Activated T-cell treated with anti-CD3 and anti-CD28 coated beads, Interleukin-2, amount 50 U/mL, for 72 hours (primary cell): ENCODE measurements around the gene CREB3L2. TPM values are rescaled to one million over a fixed set of nuclear protein-coding genes. Genes with fewer than 3 reads are reported as not detected.

Experiments used
- ATAC-seq, 2 donors: fragments of 150-1000 bp; cut with Tn5 transposase; replicated peaks in 1 of 2; 2 replicates each; pipeline ENCODE4 v1.10.0; 2021; ENCODE audit warnings: moderate library complexity in 2 of 2, mild to moderate bottlenecking in 1 of 2
- DNase-seq, 2 donors: peaks; one replicate each; pipeline ENCODE4 v3.0.0; 2021 to 2022; ENCODE audit warnings: mixed read lengths in 1 of 2
- H3K27ac Mint-ChIP-seq: one replicate; pipeline ENCODE4 v1.8.0; 2022; ENCODE audit warnings: mild to moderate bottlenecking, moderate library complexity, mixed read lengths
- H3K27me3 Mint-ChIP-seq: one replicate; pipeline ENCODE4 v1.8.0; 2022; ENCODE audit warnings: low read depth, mixed read lengths
- H3K36me3 Mint-ChIP-seq, 2 donors: one replicate each; pipeline ENCODE4 v1.8.0; 2022; ENCODE audit warnings: mixed read lengths in 2 of 2, mild to moderate bottlenecking in 1 of 2; ENCODE audit not compliant: insufficient read depth in 2 of 2
- H3K4me1 Mint-ChIP-seq: one replicate; pipeline ENCODE4 v1.8.0; 2022; ENCODE audit warnings: low read depth, mixed read lengths
- H3K4me3 Mint-ChIP-seq, 2 donors: one replicate each; pipeline ENCODE4 v1.8.0; 2022; ENCODE audit warnings: mild to moderate bottlenecking in 2 of 2, mixed read lengths in 2 of 2, moderate library complexity in 2 of 2
- H3K9me3 Mint-ChIP-seq, 2 donors: one replicate each; pipeline ENCODE4 v1.8.0; 2022; ENCODE audit warnings: mixed read lengths in 2 of 2
- total RNA-seq, 2 donors: library from RNA; stranded (reverse); gene quantifications; one replicate each; pipeline ENCODE4 v1.2.3, GENCODE V29; 2022

CREB3L2 gene
- total RNA-seq, 2 donors from 2014 or later = 49.4 to 55.1 TPM

GRCh38 chr7:137898839-137899721 is 102.8 kb downstream of the CREB3L2 start:
- Mint-ChIP-seq H3K27me3 (no peaks in the 10 kb centered on the region), H3K36me3 (peaks cover 8 to 12% of the 10 kb centered on the region in 2 donors), H3K4me1 (peaks cover 56% of the 10 kb centered on the region), H3K9me3 (no peaks in the 10 kb centered on the region), H3K4me3 (peak overlapping the region; percentile 56 to 59), H3K27ac (peak overlapping the region; percentile 91)
- DNase-seq (peak; percentile 88), ATAC-seq (peak; percentile 53 to 61)

- H3K4me3 Mint-ChIP-seq = peak overlapping the region; percentile 65 to 73
- peak overlapping the region; percentile 96 for H3K27ac Mint-ChIP-seq
- peak; percentile 85 for ATAC-seq
- H3K9me3 Mint-ChIP-seq = no peaks in the 10 kb centered on the region
- peaks cover 66% of the 10 kb centered on the region for H3K4me1 Mint-ChIP-seq
- peak; percentile 69 to 82 for DNase-seq
- peaks cover 9 to 13% of the 10 kb centered on the region in 2 donors for H3K36me3 Mint-ChIP-seq
- H3K27me3 Mint-ChIP-seq = no peaks in the 10 kb centered on the region
Measured at GRCh38 chr7:137895301-137896221, 106.3 kb downstream of the CREB3L2 start.

- Mint-ChIP-seq H3K27ac (peak overlapping the region; percentile 27), H3K36me3 (peaks cover 9 to 10% of the 10 kb centered on the region in 2 donors), H3K4me1 (peaks cover 77% of the 10 kb centered on the region), H3K27me3 (no peaks in the 10 kb centered on the region), H3K9me3 (no peaks in the 10 kb centered on the region), H3K4me3 (no peak overlapping the region)
- no peak for DNase-seq
- no peak for ATAC-seq
Measured at GRCh38 chr7:137893143-137893742, 108.6 kb downstream of the CREB3L2 start.

- no peak overlapping the region for H3K4me3 Mint-ChIP-seq
- peaks cover 3 to 5% of the 10 kb centered on the region in 2 donors for H3K36me3 Mint-ChIP-seq
- DNase-seq (no peak), ATAC-seq (no peak)
- H3K27ac Mint-ChIP-seq = peak overlapping the region; percentile 7
- no peaks in the 10 kb centered on the region for H3K27me3 Mint-ChIP-seq
- H3K9me3 Mint-ChIP-seq = no peaks in the 10 kb centered on the region
- H3K4me1 Mint-ChIP-seq = peaks cover 78% of the 10 kb centered on the region
Measured at GRCh38 chr7:137891016-137891655, 110.8 kb downstream of the CREB3L2 start.

- Mint-ChIP-seq H3K9me3 (no peaks in the 10 kb centered on the region), H3K36me3 (peaks cover 3 to 5% of the 10 kb centered on the region in 2 donors), H3K27ac (peak overlapping the region; percentile 7), H3K4me1 (peaks cover 75% of the 10 kb centered on the region), H3K4me3 (peak overlapping the region; percentile 7 to 54), H3K27me3 (no peaks in the 10 kb centered on the region)
- ATAC-seq (peak; percentile 78 to 82), DNase-seq (peak; percentile 43 to 53)
Measured at GRCh38 chr7:137890449-137890921, 111.4 kb downstream of the CREB3L2 start.

- Mint-ChIP-seq H3K4me3 (no peak overlapping the region), H3K27me3 (no peaks in the 10 kb centered on the region), H3K4me1 (peaks cover 53% of the 10 kb centered on the region), H3K36me3 (peaks cover 3 to 11% of the 10 kb centered on the region in 2 donors), H3K9me3 (no peaks in the 10 kb centered on the region), H3K27ac (no peak overlapping the region)
- ATAC-seq = no peak
- no peak for DNase-seq
Measured at GRCh38 chr7:137888241-137888640, 113.6 kb downstream of the CREB3L2 start.

- Mint-ChIP-seq H3K9me3 (no peaks in the 10 kb centered on the region), H3K36me3 (peaks cover 2 to 9% of the 10 kb centered on the region in 2 donors), H3K27me3 (no peaks in the 10 kb centered on the region), H3K4me1 (peaks cover 63% of the 10 kb centered on the region), H3K4me3 (no peak overlapping the region), H3K27ac (no peak overlapping the region)
- DNase-seq (no peak), ATAC-seq (no peak)
Measured at GRCh38 chr7:137886746-137887145, 115.1 kb downstream of the CREB3L2 start.

GRCh38 chr7:137886281-137886680 is 115.6 kb downstream of the CREB3L2 start:
- Mint-ChIP-seq H3K4me3 (no peak overlapping the region), H3K27ac (peak overlapping the region; percentile 2), H3K9me3 (no peaks in the 10 kb centered on the region), H3K27me3 (no peaks in the 10 kb centered on the region), H3K36me3 (peaks cover 2 to 8% of the 10 kb centered on the region in 2 donors), H3K4me1 (peaks cover 68% of the 10 kb centered on the region)
- no peak for DNase-seq
- ATAC-seq = no peak

GRCh38 chr7:137885678-137886077 is 116.2 kb downstream of the CREB3L2 start:
- Mint-ChIP-seq H3K4me3 (no peak overlapping the region), H3K36me3 (peaks cover 2 to 9% of the 10 kb centered on the region in 2 donors), H3K4me1 (peaks cover 66% of the 10 kb centered on the region), H3K27me3 (no peaks in the 10 kb centered on the region), H3K9me3 (no peaks in the 10 kb centered on the region), H3K27ac (no peak overlapping the region)
- ATAC-seq (no peak), DNase-seq (no peak)

GRCh38 chr7:137882806-137883205 is 119.1 kb downstream of the CREB3L2 start:
- H3K36me3 Mint-ChIP-seq = peaks cover 12 to 16% of the 10 kb centered on the region in 2 donors

GRCh38 chr7:137882261-137882668 is 119.6 kb downstream of the CREB3L2 start:
- Mint-ChIP-seq H3K27ac (no peak overlapping the region), H3K4me3 (peak overlapping the region in 1 of 2 donors; percentile 25)
- ATAC-seq = peak; percentile 97 to 98

More at GRCh38 chr7:137882806-137883205, 119.1 kb downstream of the CREB3L2 start:
- DNase-seq = no peak
- Mint-ChIP-seq H3K4me3 (no peak overlapping the region), H3K27ac (no peak overlapping the region), H3K9me3 (no peaks in the 10 kb centered on the region), H3K27me3 (no peaks in the 10 kb centered on the region), H3K4me1 (peaks cover 62% of the 10 kb centered on the region)
- ATAC-seq = no peak

GRCh38 chr7:137881607-137882260 is 120.2 kb downstream of the CREB3L2 start:
- no peak overlapping the region for H3K27ac Mint-ChIP-seq
- DNase-seq (no peak), ATAC-seq (peak; percentile 36 to 44)
- H3K4me1 Mint-ChIP-seq = peaks cover 54% of the 10 kb centered on the region
- no peaks in the 10 kb centered on the region for H3K27me3 Mint-ChIP-seq
- H3K9me3 Mint-ChIP-seq = no peaks in the 10 kb centered on the region
- H3K36me3 Mint-ChIP-seq = peaks cover 12 to 16% of the 10 kb centered on the region in 2 donors
- peak overlapping the region in 1 of 2 donors; percentile 25 for H3K4me3 Mint-ChIP-seq

More at GRCh38 chr7:137882261-137882668, 119.6 kb downstream of the CREB3L2 start:
- Mint-ChIP-seq H3K27me3 (no peaks in the 10 kb centered on the region), H3K36me3 (peaks cover 12 to 16% of the 10 kb centered on the region in 2 donors), H3K4me1 (peaks cover 60% of the 10 kb centered on the region), H3K9me3 (no peaks in the 10 kb centered on the region)
- DNase-seq = peak; percentile 57 to 74
